Gastrocnemius medialis (tissue), 4 donors: ENCODE measurements around the gene FADS3.

Experiments used
- POLR2A ChIP-seq, 2 donors: fragments of 450-650 bp; IDR thresholded peaks; one replicate each; pipeline ENCODE4 v1.6.1; 2017; ENCODE audit warnings: antibody characterized with exemption in 2 of 2, mild to moderate bottlenecking in 2 of 2, moderate library complexity in 2 of 2
- TF ChIP-seq, protein P1 (sequence below), 5 experiments: fragments of 450-650 bp in 3 of 5; fragments of 200-600 bp in 2 of 5; sonication (generic) in 2 of 5; IDR thresholded peaks in 4 of 5; conservative IDR thresholded peaks in 1 of 5; 1 replicate in 4 of 5; 2 replicates in 1 of 5; pipeline ENCODE4 v1.5.1; 2016 to 2019; ENCODE audit warnings: antibody characterized with exemption in 5 of 5, mild to moderate bottlenecking in 3 of 5, moderate library complexity in 3 of 5

DNA sequence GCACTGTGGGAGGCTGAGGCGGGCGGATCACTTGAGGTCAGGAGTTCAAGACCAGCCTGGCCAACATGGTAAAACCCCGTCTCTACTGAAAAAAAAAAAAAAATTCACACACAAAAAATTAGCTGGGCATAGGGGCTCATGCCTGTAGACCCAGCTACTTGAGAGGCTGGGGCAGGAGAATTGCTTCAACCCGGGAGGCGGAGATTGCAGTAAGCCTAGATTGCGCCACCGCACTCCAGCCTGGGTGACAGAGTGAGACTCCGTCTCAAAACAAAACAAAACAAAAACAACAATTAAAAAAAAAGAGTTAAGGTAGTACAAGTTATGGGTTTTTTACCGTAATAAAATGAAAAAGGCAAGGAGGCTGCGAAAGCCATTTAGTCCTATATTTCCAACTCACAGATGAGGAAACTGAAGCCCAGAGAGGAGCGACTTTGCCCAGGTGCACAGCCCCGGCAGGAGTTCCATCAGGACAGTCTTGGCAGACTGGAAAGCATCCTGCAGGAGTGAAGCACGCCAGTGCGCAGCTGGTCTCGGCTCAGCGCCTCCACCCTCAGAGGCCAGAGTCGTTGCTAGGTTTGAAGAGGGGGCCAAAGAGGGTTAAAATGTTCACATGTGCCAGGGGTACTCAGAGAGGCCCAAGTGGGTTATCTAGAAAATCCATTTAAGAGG is 3.8 kb upstream of the FADS3 start:
- TF ChIP-seq, protein P1, sequence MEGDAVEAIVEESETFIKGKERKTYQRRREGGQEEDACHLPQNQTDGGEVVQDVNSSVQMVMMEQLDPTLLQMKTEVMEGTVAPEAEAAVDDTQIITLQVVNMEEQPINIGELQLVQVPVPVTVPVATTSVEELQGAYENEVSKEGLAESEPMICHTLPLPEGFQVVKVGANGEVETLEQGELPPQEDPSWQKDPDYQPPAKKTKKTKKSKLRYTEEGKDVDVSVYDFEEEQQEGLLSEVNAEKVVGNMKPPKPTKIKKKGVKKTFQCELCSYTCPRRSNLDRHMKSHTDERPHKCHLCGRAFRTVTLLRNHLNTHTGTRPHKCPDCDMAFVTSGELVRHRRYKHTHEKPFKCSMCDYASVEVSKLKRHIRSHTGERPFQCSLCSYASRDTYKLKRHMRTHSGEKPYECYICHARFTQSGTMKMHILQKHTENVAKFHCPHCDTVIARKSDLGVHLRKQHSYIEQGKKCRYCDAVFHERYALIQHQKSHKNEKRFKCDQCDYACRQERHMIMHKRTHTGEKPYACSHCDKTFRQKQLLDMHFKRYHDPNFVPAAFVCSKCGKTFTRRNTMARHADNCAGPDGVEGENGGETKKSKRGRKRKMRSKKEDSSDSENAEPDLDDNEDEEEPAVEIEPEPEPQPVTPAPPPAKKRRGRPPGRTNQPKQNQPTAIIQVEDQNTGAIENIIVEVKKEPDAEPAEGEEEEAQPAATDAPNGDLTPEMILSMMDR (IDR thresholded peaks at IDR 0.05 in 4 of 5, conservative IDR thresholded peaks at IDR 0.05 in 1 of 5) = no peak
- no peak for TF ChIP-seq POLR2A (IDR thresholded peaks at IDR 0.05)
